HEK293 (cell line): ENCODE results near the gene FOXO3.

ENCODE experiments used
- KLF9 ChIP-seq: fragments of 450-650 bp; formaldehyde crosslinking; IDR thresholded peaks from 2 replicates; pipeline ENCODE4 v1.5.1; 2016; ENCODE audit warnings: missing biosample characterization, missing genetic modification characterization, low read depth
- OSR2 ChIP-seq: fragments of 450-650 bp; formaldehyde crosslinking; IDR thresholded peaks from 2 replicates; pipeline ENCODE4 v1.5.1; 2016; ENCODE audit warnings: missing biosample characterization, missing genetic modification characterization
- RBAK ChIP-seq: fragments of 450-650 bp; formaldehyde crosslinking; IDR thresholded peaks from 2 replicates; pipeline ENCODE4 v1.5.1; 2016; ENCODE audit warnings: missing biosample characterization, missing genetic modification characterization
- TCF7L2 ChIP-seq: IDR thresholded peaks from 2 replicates; pipeline ENCODE4 v1.6.1; 2011; ENCODE audit warnings: low read depth, mild to moderate bottlenecking, inconsistent platforms, low read length, moderate library complexity, borderline replicate concordance
- ZBTB1 ChIP-seq: fragments of 450-650 bp; formaldehyde crosslinking; IDR thresholded peaks from 2 replicates; pipeline ENCODE4 v1.5.1; 2016; ENCODE audit warnings: missing biosample characterization, missing genetic modification characterization
- ZBTB21 ChIP-seq: fragments of 450-650 bp; formaldehyde crosslinking; IDR thresholded peaks from 2 replicates; pipeline ENCODE4 v1.5.1; 2017; ENCODE audit warnings: missing biosample characterization, missing genetic modification characterization
- ZNF112 ChIP-seq: fragments of 450-650 bp; formaldehyde crosslinking; IDR thresholded peaks from 2 replicates; pipeline ENCODE4 v1.5.0; 2017; ENCODE audit warnings: missing biosample characterization, missing genetic modification characterization
- ZNF138 ChIP-seq: fragments of 450-650 bp; formaldehyde crosslinking; IDR thresholded peaks from 2 replicates; pipeline ENCODE4 v1.5.1; 2016; ENCODE audit warnings: missing biosample characterization, missing genetic modification characterization, borderline replicate concordance
- ZNF146 ChIP-seq: fragments of 450-650 bp; formaldehyde crosslinking; IDR thresholded peaks from 2 replicates; pipeline ENCODE4 v1.5.1; 2016; ENCODE audit warnings: missing biosample characterization, missing genetic modification characterization
- ZNF155 ChIP-seq: fragments of 450-650 bp; formaldehyde crosslinking; IDR thresholded peaks from 2 replicates; pipeline ENCODE4 v1.5.1; 2016; ENCODE audit warnings: missing biosample characterization, missing genetic modification characterization
- ZNF157 ChIP-seq: fragments of 450-650 bp; formaldehyde crosslinking; IDR thresholded peaks from 2 replicates; pipeline ENCODE4 v1.5.1; 2016; ENCODE audit warnings: missing biosample characterization, missing genetic modification characterization
- ZNF184 ChIP-seq: fragments of 450-650 bp; IDR thresholded peaks from 2 replicates; pipeline ENCODE4 v1.5.1; 2018; ENCODE audit warnings: missing biosample characterization, mild to moderate bottlenecking, missing genetic modification characterization
- ZNF2 ChIP-seq: fragments of 450-650 bp; formaldehyde crosslinking; IDR thresholded peaks from 2 replicates; pipeline ENCODE4 v1.5.1; 2016; ENCODE audit warnings: missing biosample characterization, missing genetic modification characterization
- ZNF292 ChIP-seq: fragments of 450-650 bp; formaldehyde crosslinking; IDR thresholded peaks from 2 replicates; pipeline ENCODE4 v1.5.1; 2016; ENCODE audit warnings: low read depth, missing biosample characterization, missing genetic modification characterization, borderline replicate concordance
- ZNF350 ChIP-seq: fragments of 450-650 bp; formaldehyde crosslinking; IDR thresholded peaks from 2 replicates; pipeline ENCODE4 v1.5.0; 2017; ENCODE audit warnings: missing biosample characterization, mild to moderate bottlenecking, missing genetic modification characterization
- ZNF426 ChIP-seq: fragments of 450-650 bp; formaldehyde crosslinking; IDR thresholded peaks from 2 replicates; pipeline ENCODE4 v1.5.1; 2017; ENCODE audit warnings: missing biosample characterization, missing genetic modification characterization, mild to moderate bottlenecking, inconsistent platforms, moderate library complexity
- ZNF514 ChIP-seq: fragments of 450-650 bp; formaldehyde crosslinking; IDR thresholded peaks from 2 replicates; pipeline ENCODE4 v1.5.1; 2016; ENCODE audit warnings: missing biosample characterization, missing genetic modification characterization
- ZNF521 ChIP-seq: fragments of 450-650 bp; formaldehyde crosslinking; IDR thresholded peaks from 2 replicates; pipeline ENCODE4 v1.5.1; 2017; ENCODE audit warnings: missing biosample characterization, mild to moderate bottlenecking, missing genetic modification characterization
- ZNF529 ChIP-seq: fragments of 450-650 bp; formaldehyde crosslinking; IDR thresholded peaks from 2 replicates; pipeline ENCODE4 v1.5.1; 2017; ENCODE audit warnings: missing genetic modification characterization, missing biosample characterization; ENCODE audit not compliant: insufficient replicate concordance
- ZNF544 ChIP-seq: fragments of 450-650 bp; formaldehyde crosslinking; IDR thresholded peaks from 2 replicates; pipeline ENCODE4 v1.5.0; 2017; ENCODE audit warnings: missing biosample characterization, missing genetic modification characterization
- ZNF548 ChIP-seq: fragments of 450-650 bp; formaldehyde crosslinking; IDR thresholded peaks from 2 replicates; pipeline ENCODE4 v1.5.1; 2016; ENCODE audit warnings: missing biosample characterization, missing genetic modification characterization
- ZNF596 ChIP-seq: fragments of 450-650 bp; IDR thresholded peaks from 2 replicates; pipeline ENCODE4 v1.5.0; 2018; ENCODE audit warnings: missing biosample characterization, mild to moderate bottlenecking, missing genetic modification characterization, moderate library complexity
- ZNF621 ChIP-seq: fragments of 450-650 bp; formaldehyde crosslinking; IDR thresholded peaks from 2 replicates; pipeline ENCODE4 v1.5.1; 2017; ENCODE audit warnings: missing biosample characterization, missing genetic modification characterization
- ZNF623 ChIP-seq: fragments of 450-650 bp; formaldehyde crosslinking; IDR thresholded peaks from 2 replicates; pipeline ENCODE4 v1.5.1; 2016; ENCODE audit warnings: missing biosample characterization, missing genetic modification characterization
- ZNF654 ChIP-seq: fragments of 450-650 bp; formaldehyde crosslinking; IDR thresholded peaks from 2 replicates; pipeline ENCODE4 v1.5.1; 2016; ENCODE audit warnings: low read depth, missing biosample characterization, missing genetic modification characterization
- ZNF658 ChIP-seq: fragments of 450-650 bp; formaldehyde crosslinking; IDR thresholded peaks from 2 replicates; pipeline ENCODE4; 2016; ENCODE audit warnings: missing biosample characterization, missing genetic modification characterization
- ZNF707 ChIP-seq: fragments of 450-650 bp; formaldehyde crosslinking; IDR thresholded peaks from 2 replicates; pipeline ENCODE4 v1.5.1; 2016; ENCODE audit warnings: missing biosample characterization, missing genetic modification characterization
- ZNF76 ChIP-seq: fragments of 450-650 bp; formaldehyde crosslinking; IDR thresholded peaks from 2 replicates; pipeline ENCODE4; 2016; ENCODE audit warnings: low read depth, missing biosample characterization, missing genetic modification characterization, borderline replicate concordance
- ZNF776 ChIP-seq: fragments of 450-650 bp; formaldehyde crosslinking; IDR thresholded peaks from 2 replicates; pipeline ENCODE4 v1.5.0; 2017; ENCODE audit warnings: missing biosample characterization, missing genetic modification characterization, borderline replicate concordance
- ZNF791 ChIP-seq: fragments of 450-650 bp; formaldehyde crosslinking; IDR thresholded peaks from 2 replicates; pipeline ENCODE4 v1.5.1; 2016; ENCODE audit warnings: missing biosample characterization, missing genetic modification characterization
- ZXDB ChIP-seq: fragments of 450-650 bp; formaldehyde crosslinking; IDR thresholded peaks from 2 replicates; pipeline ENCODE4 v1.5.1; 2016; ENCODE audit warnings: missing biosample characterization, missing genetic modification characterization
- TF ChIP-seq, protein P1 (sequence below): fragments of 450-650 bp; formaldehyde crosslinking; IDR thresholded peaks from 2 replicates; pipeline ENCODE4 v1.5.1; 2016; ENCODE audit warnings: missing biosample characterization, missing genetic modification characterization
- TF ChIP-seq, protein P2 (sequence below): fragments of 450-650 bp; formaldehyde crosslinking; IDR thresholded peaks from 2 replicates; pipeline ENCODE4 v1.5.1; 2016; ENCODE audit warnings: missing biosample characterization, missing genetic modification characterization
- TF ChIP-seq, protein P3 (sequence below): fragments of 450-650 bp; formaldehyde crosslinking; IDR thresholded peaks from 2 replicates; pipeline ENCODE4; 2016; ENCODE audit warnings: missing biosample characterization, missing genetic modification characterization
- TF ChIP-seq, protein P4 (sequence below): fragments of 450-650 bp; formaldehyde crosslinking; IDR thresholded peaks from 2 replicates; pipeline ENCODE4 v1.5.1; 2016; ENCODE audit warnings: missing biosample characterization, missing genetic modification characterization
- TF ChIP-seq, protein P5 (sequence below): fragments of 450-650 bp; formaldehyde crosslinking; IDR thresholded peaks from 2 replicates; pipeline ENCODE4 v1.5.1; 2016; ENCODE audit warnings: missing biosample characterization, missing genetic modification characterization

The FOXO3 gene

DNA sequence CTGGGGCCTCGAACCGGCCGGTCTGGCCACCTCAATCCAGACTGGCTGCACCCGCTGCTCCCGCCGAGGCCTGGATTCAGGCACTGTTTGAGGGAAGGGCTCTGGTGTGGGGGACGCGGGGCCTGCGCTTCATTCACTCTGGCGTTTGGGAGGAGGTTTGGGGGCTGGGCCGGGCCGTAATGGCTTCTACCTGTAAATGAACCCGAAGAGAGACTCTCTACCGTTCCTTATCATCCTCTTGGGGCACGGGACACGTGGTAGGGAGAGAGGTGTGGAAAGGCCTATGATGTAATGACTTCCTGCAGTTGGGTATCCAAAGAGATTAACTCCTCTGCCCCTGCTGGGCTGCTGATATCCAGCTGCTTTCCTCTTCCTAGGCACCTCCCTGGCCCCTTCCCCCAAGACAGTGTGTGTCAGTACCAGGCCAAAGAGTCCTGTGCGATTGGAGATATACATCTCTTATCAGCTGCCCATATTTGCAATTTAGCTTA is 1.8 kb downstream of the FOXO3 start (continued):
- TF ChIP-seq ZBTB1 (peak; percentile 64; the same call in 1 of the 2 replicates), KLF9 (tag by site-specific recombination) (peak; percentile 54; the same call in 1 of the 2 replicates), TCF7L2 (peak; percentile 66; the same call in 1 of the 2 replicates), ZNF155 (tag by site-specific recombination) (no peak), ZNF2 (tag by site-specific recombination) (peak; percentile 49; the same call in 1 of the 2 replicates), ZNF292 (tag by site-specific recombination) (no peak), ZNF76 (tag by site-specific recombination) (peak; percentile 55; the same call in 1 of the 2 replicates), ZNF529 (no peak), ZNF146 (tag by site-specific recombination) (no peak), ZNF654 (tag by site-specific recombination) (no peak), ZNF548 (tag by site-specific recombination) (no peak), ZNF621 (no peak), ZNF791 (no peak), ZNF776 (tag by site-specific recombination) (no peak), ZBTB21 (peak; percentile 94), ZNF138 (tag by site-specific recombination) (no peak), ZXDB (tag by site-specific recombination) (peak; percentile 98), ZNF707 (tag by site-specific recombination) (no peak), RBAK (tag by site-specific recombination) (no peak), ZNF623 (tag by site-specific recombination) (no peak), ZNF157 (tag by site-specific recombination) (no peak), ZNF350 (no peak), OSR2 (tag by site-specific recombination) (peak; percentile 98), ZNF544 (tag by site-specific recombination) (no peak), ZNF658 (tag by site-specific recombination) (no peak), ZNF514 (tag by site-specific recombination) (no peak), ZNF184 (no peak; the same call in 1 of the 2 replicates), ZNF426 (tag by site-specific recombination) (no peak), ZNF112 (tag by site-specific recombination) (no peak), ZNF521 (tag by site-specific recombination) (no peak), ZNF596 (tag by site-specific recombination) (peak; percentile 88)
- TF ChIP-seq, protein P1, sequence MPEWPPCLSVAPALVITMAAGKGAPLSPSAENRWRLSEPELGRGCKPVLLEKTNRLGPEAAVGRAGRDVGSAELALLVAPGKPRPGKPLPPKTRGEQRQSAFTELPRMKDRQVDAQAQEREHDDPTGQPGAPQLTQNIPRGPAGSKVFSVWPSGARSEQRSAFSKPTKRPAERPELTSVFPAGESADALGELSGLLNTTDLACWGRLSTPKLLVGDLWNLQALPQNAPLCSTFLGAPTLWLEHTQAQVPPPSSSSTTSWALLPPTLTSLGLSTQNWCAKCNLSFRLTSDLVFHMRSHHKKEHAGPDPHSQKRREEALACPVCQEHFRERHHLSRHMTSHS (tag by site-specific recombination) = peak; percentile 74; the same call in 1 of the 2 replicates
- TF ChIP-seq, protein P2, sequence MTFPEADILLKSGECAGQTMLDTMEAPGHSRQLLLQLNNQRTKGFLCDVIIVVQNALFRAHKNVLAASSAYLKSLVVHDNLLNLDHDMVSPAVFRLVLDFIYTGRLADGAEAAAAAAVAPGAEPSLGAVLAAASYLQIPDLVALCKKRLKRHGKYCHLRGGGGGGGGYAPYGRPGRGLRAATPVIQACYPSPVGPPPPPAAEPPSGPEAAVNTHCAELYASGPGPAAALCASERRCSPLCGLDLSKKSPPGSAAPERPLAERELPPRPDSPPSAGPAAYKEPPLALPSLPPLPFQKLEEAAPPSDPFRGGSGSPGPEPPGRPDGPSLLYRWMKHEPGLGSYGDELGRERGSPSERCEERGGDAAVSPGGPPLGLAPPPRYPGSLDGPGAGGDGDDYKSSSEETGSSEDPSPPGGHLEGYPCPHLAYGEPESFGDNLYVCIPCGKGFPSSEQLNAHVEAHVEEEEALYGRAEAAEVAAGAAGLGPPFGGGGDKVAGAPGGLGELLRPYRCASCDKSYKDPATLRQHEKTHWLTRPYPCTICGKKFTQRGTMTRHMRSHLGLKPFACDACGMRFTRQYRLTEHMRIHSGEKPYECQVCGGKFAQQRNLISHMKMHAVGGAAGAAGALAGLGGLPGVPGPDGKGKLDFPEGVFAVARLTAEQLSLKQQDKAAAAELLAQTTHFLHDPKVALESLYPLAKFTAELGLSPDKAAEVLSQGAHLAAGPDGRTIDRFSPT = peak; percentile 85
- TF ChIP-seq, protein P3, sequence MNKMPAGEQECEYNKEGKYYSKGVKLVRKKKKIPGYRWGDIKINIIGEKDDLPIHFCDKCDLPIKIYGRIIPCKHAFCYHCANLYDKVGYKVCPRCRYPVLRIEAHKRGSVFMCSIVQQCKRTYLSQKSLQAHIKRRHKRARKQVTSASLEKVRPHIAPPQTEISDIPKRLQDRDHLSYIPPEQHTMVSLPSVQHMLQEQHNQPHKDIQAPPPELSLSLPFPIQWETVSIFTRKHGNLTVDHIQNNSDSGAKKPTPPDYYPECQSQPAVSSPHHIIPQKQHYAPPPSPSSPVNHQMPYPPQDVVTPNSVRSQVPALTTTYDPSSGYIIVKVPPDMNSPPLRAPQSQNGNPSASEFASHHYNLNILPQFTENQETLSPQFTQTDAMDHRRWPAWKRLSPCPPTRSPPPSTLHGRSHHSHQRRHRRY (tag by site-specific recombination) = no peak
- TF ChIP-seq, protein P4, sequence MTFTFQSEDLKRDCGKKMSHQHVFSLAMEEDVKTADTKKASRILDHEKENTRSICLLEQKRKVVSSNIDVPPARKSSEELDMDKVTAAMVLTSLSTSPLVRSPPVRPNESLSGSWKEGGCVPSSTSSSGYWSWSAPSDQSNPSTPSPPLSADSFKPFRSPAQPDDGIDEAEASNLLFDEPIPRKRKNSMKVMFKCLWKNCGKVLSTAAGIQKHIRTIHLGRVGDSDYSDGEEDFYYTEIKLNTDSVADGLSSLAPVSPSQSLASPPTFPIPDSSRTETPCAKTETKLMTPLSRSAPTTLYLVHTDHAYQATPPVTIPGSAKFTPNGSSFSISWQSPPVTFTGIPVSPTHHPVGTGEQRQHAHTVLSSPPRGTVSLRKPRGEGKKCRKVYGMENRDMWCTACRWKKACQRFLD (tag by site-specific recombination) = no peak
- TF ChIP-seq, protein P5, sequence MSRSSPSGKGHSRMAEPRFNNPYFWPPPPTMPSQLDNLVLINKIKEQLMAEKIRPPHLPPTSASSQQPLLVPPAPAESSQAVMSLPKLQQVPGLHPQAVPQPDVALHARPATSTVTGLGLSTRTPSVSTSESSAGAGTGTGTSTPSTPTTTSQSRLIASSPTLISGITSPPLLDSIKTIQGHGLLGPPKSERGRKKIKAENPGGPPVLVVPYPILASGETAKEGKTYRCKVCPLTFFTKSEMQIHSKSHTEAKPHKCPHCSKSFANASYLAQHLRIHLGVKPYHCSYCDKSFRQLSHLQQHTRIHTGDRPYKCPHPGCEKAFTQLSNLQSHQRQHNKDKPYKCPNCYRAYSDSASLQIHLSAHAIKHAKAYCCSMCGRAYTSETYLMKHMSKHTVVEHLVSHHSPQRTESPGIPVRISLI (tag by site-specific recombination) = no peak
